Ovary (tissue), 3 donors: ENCODE results near the gene SLC2A5.

Experiments used
- EP300 ChIP-seq: sonication (generic); formaldehyde crosslinking; IDR thresholded peaks from one replicate; pipeline ENCODE4 v1.6.1; 2017; ENCODE audit warnings: antibody characterized with exemption
- TF ChIP-seq, protein P1 (sequence below), 3 donors: fragments of 450-650 bp in 2 of 3; fragments of 200-600 bp in 1 of 3; IDR thresholded peaks; one replicate each; pipeline versions ENCODE4 v1.5.1 to v1.8.0; 2016 to 2022; ENCODE audit warnings: antibody characterized with exemption in 3 of 3, mild to moderate bottlenecking in 1 of 3
- donor health status: DM: no; HTN: no; CAD: no.

- TF ChIP-seq, protein P1, sequence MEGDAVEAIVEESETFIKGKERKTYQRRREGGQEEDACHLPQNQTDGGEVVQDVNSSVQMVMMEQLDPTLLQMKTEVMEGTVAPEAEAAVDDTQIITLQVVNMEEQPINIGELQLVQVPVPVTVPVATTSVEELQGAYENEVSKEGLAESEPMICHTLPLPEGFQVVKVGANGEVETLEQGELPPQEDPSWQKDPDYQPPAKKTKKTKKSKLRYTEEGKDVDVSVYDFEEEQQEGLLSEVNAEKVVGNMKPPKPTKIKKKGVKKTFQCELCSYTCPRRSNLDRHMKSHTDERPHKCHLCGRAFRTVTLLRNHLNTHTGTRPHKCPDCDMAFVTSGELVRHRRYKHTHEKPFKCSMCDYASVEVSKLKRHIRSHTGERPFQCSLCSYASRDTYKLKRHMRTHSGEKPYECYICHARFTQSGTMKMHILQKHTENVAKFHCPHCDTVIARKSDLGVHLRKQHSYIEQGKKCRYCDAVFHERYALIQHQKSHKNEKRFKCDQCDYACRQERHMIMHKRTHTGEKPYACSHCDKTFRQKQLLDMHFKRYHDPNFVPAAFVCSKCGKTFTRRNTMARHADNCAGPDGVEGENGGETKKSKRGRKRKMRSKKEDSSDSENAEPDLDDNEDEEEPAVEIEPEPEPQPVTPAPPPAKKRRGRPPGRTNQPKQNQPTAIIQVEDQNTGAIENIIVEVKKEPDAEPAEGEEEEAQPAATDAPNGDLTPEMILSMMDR (IDR thresholded peaks at IDR 0.05) = no peak
- no peak for TF ChIP-seq EP300
Observed at GRCh38 chr1:9081473-9081872, 12.0 kb upstream of the SLC2A5 start.
